Activated CD4-positive, alpha-beta T cell treated with anti-CD3 and anti-CD28 coated beads, Interleukin-10, Interleukin-2, amounts not matched to agents 100 ng/mL and 50 ng/mL, durations not matched to agents 16 hours and 8 hours (primary cell): ENCODE results near the gene NOTCH4.
"Not testable (repeated sequence)": the region's sequence is repeated elsewhere in the genome, so short reads cannot be mapped to it uniquely, and the experiment has no call there.

Source experiments
- DNase-seq: peaks from one replicate; pipeline ENCODE4 v3.0.0-alpha.2; 2020

NOTCH4 gene

DNA sequence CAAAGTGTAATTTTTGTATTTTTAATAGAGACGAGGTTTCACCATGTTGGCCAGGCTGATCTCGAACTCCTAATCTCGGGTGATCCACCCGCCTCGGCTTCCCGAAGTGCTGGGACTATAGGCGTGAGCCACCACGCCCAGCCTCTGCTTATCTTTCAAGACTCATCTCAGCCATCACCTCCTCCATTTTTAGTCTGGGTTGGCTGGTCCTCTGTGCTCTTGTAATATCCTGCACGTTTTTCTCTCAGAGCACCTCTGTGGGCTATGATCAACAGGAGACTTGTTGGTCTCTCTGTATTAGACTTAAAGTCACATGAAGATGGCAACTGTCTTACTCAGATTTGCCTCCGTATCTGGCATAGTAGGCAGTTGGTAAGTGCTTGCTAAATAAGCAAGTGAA, 7.6 kb downstream of the NOTCH4 start:
- DNase-seq = no peak

DNA sequence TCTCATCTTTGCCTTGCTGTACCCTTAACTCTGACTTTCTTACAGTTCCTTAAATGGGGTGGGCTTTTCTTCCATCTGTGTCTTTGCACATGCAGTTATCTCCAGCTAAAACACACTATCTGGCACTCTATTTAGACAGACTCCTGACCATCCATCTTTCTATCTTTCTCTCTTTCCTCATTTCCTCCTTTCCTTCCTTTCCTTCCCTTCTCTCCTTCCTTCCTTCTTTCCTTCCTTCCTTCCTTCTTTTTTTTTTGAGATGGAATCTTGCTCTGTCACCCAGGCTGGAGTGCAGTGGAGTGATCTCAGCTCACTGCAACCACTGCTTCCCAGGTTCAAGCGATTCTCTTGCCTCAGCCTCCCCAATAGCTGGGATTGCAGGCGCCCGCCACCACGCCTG, 8.2 kb downstream of the NOTCH4 start:
- no peak for DNase-seq

DNA sequence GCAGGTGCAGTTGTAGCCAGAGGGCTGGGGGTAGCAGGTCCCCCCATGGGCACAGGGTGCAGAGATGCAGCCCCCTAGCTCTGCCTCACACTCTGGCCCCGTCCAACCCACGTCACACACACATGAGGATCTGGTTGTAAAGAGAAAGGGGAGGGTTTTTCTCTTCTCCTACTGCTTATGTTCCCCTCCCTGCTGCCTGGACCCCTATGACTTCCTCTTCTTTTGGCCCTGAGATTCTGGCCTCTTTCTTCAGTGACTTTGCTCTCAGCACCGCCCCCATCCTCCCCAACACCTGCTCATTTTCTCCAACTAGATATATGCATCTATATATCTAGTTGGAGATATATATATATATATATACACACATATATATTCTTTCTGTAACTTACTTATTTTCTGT, 9.7 kb downstream of the NOTCH4 start:
- no peak for DNase-seq

DNA sequence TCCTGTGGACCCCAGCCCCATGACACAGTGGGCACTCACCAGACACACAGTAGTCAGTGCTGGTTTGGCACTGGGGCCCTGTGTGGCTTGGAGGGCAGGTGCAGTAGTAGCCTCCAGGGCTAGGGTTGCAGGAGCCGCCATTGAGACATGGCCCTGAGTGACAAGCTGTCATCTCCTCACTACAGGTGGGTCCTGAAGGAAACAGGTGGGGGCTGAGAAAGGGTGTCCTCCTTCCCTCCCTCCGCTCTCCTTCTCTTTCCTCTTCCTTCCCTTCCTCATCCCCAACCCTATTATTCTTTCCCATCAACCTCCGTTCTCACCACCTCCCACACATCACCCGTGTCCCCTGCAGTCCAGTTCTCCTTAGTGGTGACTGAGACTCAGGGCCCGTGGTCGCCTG, 10.2 kb downstream of the NOTCH4 start:
- DNase-seq = no peak

DNA sequence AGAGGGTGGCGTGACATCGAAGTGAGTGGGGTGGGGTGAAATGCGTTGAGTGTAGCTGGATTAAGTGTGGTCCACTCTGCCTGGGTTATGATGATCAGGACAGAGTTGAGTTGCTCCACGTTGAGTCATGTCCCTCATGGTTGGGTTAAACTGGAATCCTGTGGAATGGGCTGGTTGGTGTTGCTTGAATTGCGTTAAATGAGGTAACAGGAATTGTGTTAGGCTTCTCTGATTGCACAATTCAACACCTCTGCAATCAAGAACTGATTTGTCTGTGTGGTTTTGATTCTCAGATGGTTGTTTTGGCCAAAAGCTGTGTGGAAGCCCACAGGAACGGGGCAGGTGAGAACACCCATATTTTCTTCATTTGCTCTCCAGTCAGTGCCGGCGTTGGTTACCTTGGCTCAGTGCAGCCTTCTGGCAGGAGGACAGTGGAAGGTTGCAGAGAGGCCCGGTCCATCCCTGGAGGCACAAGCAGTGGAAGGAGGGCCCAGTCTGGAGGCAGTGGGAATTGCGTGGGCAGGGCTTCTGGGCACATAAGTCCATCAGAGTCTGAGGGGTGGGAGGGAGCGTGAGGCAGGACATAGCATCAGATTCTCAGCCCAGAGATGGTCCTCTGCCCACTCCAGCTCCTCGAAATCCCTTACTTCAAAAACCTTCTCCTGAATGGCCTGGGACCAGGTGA, 11.6 kb downstream of the NOTCH4 start:
- DNase-seq = no peak

DNA sequence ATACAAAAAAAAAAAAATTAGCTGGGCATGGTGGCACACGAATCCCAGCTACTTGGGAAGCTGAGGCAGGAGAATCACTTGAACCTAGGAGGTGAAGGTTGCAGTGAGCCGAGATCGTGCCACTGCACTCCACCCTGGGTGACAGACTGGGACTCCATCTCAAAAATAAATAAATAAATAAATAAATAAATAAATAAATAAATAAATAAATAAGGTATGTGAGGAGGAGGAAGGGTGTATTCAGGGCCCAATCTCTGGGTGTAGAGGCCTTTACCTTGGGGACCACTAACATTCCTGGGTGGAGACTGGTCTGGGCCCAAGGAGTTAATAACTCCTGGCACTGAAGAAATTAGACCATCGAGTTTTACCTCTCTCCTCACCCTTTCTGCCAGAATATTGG, 12.4 kb downstream of the NOTCH4 start:
- DNase-seq = not testable (repeated sequence)

DNA sequence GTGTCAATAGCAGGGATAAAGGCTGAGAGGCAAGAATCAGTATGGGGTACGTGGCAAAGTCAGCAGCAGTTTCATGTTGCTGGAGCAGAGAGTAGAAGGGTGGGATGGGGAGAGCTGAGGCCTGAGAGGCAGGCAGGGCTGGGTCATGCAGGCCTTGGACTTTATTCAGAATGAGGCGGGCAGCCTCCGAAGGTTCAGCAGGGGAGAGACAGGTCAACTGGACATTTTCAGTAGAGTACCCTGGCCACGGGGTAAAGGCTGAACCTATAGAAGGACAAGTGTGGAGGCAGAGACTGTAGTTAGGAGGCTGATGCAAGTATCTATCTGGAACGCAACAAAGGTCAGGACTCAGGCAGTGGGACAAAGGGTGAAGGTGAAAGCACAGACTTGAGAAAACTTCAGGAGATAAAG, 13.7 kb downstream of the NOTCH4 start:
- no peak for DNase-seq

DNA sequence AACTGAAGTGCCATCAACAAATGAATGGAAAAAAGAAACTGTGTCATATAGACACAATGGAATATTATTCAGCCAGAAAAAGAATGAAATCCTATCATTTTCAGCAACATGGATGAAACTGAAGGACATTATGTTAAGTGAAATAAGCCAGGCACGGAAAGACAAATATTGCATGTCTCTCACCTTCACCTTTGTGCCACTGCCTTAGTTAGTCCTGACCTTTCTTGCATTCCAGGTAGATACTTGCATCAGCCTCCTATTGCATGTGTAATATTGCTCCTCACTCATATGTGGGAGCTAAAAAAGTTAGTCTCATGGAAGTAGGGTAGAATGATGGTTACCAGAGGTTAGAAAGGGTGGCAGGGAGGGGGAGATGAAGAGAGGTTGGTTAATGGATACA, 14.9 kb downstream of the NOTCH4 start:
- DNase-seq = no peak

DNA sequence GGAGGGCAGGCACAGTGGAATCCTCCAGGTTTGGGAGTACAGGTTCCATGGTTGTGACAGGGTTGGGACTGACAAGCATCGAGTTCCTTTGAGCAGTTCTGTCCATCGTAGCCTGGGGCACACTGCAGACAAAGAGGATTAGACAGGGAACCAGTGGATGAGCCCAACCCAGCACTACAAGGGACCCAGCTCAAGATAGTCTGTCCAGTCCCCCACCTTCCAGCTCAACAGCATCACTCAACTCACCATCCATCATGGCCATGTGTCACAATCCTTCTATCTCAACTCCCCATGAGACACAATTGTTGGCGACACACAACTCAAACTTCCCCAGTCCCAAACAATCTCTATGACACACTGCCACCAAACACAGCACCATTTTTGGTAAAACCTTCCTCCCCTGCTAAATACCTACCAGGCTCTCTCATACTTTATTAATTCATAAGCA, 19.6 kb downstream of the NOTCH4 start:
- no peak for DNase-seq

DNA sequence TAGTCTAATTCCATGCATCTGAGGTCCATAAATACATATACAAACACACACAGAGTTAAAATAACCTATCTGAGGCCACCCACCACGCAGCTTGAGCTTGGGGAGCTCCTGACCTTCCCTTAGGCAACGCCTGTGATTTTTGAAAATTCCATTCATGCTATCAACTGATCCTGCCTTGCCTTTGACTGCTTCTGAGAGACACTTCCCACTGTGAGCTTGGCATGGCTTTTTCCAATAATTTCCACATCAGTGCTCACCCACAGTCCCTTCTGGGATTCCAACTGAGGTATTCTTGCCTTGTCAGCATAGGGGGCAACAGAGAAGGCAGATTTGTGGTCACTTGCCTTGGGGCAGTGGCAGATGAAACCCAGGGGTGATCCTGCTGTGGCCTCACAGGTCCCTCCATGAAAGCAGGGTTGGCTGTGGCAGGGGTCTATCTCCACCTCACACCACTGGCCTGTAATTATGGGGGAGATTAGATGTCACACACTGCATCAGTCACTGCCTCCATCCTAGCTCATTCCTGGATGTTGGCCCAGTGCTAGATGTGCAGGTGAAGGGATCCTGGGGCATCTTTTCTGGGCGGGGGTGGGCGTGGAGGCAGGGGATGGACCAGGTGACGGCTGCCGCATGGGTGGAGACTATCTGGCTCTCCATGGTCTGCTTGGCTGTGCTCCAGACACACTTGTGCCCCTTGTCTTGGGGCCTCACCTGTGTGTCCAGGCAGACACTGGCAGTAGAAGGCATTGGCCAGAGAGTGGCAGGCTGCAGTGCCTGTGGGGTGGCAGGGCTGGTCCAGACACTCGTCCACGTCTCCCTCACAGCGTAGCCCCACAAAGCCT, 20.2 kb downstream of the NOTCH4 start:
- no peak for DNase-seq

DNA sequence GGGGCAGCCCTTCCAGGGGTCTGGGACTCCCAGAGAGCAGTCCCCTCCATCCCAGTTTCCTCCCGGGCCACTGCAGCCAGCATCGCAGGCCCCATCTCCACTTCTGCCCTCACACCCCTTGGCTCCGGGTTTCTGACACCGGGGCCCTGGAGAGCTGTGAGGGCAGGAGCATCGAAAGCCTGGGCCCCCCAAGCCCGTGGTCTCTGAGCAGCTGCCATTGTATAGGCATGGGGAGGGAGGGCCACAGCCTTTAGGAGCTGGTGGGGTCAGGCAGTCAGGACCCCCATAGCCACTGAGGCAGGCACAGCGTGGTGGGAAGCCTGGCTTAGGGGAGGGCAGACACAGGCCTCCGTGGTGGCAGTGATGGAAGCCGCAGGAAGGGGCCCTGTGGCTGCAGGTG, 21.7 kb downstream of the NOTCH4 start:
- DNase-seq = no peak

DNA sequence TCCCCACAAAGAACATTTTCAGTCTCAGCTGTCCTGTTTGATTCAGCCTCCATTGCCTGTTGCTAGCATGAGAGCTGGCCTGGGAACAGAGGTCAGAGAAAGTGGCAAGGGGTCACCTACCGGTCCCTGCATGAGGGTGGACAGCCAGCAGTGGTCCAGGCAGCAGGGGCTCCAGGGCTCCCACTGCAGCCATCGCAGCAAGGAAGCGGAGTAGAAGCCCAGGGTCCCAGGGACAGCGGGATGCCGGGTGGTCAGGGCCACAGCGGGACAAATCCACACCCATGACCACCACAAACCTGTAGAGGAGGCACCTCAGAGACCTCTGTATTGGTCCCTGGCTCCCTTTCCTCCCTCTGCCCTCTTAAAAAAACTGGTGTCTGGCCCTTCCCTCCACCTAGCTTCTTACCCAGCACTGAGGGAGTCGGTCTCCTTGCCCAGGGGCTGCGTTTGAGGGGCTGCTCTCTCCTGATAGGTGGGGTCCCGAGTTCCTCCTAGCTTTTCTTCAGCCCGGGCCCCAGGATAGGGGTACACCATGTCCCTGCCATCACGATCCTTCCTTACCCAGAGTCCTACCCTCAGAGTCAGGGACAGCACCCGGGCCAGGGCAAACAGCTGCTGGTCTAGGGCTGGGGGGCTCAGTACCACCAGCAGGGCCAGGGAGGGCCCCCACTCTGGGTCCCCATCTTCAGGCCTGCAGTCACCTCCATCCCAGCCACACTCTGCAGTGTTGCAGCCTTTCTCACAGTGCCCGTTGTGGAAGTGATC, 23.0 kb downstream of the NOTCH4 start:
- DNase-seq = no peak

DNA sequence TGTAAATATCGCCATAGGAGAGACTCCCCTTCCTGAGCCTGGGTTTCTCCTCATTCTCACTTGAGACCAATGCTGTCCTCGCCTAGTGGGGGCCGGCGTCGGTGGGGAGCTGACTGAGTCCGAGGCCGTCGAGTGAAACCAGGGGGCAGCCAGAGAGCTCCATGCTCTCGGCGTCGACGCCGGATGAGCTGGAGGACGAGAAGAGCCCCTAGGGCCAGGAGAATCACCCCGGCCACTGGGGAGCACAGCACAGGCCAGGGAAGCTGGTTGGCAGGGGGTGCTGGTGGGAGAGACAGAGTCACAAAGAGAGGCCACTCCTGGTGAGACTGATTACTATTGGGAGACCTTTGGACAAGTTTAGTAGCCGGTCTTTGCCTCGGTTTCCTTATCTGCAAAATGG, 25.0 kb downstream of the NOTCH4 start:
- DNase-seq = no peak

DNA sequence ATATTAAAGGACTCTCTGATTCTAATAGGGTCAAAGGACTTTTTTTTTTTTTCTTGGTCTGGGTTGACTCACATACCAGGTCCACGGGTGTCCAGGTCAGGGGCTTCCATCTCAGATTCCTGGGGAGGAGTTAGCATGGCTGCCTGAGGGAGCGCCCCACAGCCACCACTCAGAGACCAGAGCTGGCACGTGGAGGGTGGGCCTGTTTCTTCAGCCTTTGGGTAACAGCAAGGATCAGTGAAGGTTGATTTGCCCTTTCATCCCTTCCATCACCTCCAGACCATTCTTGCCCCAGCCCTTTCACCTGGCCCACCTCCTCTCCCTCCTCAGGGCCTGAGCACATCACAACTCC, 25.5 kb downstream of the NOTCH4 start:
- DNase-seq = no peak

DNA sequence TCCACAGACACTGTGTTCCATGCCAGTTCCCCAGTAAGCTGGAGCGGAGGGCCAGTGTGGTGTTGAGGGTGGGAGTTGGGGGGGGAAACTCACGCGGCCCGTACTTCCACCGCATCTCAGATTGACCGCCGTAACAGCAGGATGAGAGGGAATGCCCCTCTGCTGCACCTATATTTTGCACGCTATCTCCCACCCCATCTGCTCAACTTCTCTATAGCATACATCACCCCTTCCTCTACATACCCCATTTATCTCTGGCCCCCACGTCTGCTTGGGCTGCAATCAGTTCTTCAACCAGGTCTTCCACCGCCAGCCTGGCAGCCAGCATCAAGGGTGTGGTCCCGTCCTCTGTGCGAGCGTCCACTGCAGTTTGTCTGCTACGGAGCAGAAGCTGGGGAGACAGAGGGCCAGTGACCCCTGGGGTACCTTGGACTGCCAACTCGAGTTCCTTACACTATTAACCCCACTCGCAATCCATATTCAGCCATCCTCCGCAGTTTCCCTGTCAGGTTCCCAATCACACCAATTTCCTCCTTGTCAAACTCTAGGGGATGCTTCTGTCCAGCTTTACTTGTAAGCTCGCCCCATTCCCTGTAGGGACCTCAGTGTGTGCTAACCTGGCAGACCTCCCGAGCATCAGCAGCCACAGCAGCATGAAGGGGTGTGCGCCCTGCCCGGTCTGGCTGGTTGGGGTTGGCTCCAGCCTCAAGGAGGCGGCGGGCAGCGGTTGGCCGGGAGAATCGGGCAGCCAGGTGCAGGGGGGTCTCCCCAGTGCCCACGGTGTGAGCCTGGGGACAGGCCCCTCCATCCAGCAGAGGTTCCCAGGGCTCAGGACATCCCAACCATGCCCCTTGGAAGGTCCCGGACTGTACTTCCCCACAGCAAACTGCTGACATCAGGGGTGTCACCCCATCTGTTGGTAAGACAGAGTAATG, 26.9 kb downstream of the NOTCH4 start:
- no peak for DNase-seq

DNA sequence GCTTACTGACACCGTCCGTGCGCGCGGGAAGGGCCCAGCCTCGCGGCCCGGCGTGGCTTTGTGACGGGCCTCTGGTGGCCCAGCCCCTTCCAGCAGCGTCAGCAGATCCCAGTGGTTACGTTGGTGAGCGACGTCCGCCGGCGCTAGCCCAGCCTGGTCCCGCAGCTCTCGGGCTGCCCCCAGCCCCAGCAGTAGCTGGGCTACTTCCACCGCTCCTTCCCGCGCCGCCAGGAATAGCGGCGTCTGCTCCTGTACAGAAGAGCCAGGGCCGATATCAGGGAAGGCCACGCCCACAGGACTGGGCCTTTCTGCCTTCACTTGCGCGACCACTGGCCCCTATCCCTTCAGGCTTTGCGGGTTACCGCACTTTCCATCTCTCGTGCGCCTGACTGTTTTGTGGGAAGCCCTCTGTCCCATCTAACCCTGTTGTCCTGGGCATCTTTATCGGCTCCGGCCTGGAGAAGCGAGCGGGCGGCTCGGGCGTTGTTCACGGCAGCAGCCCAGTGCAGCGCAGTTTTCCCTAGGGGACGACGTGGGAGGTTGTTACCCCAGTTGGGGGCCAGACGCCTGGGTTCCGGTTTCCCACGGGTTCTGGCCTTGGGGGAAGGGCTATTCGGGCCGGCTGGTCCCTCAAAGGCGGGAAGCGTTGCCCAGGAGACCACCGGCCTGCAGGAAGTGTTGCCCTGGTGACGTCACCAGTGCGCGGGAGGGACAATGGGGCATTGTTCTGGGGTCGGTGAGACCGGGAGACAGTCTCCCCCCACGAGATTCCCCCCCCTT, 27.8 kb downstream of the NOTCH4 start:
- DNase-seq = peak; percentile 79

DNA sequence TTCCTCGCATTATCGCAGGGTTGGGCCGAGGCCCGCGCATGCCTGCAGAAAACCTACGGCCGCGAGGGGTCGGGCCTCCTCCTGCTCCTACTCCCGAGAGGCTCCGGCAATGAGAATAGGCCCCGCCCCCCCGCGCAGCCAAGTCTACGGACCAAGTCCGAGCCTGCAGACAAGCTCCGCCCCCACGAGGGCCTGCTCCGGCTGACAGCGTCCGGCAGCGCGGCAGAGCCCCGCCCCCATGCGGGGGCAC, 28.3 kb downstream of the NOTCH4 start:
- peak; percentile 100 for DNase-seq

DNA sequence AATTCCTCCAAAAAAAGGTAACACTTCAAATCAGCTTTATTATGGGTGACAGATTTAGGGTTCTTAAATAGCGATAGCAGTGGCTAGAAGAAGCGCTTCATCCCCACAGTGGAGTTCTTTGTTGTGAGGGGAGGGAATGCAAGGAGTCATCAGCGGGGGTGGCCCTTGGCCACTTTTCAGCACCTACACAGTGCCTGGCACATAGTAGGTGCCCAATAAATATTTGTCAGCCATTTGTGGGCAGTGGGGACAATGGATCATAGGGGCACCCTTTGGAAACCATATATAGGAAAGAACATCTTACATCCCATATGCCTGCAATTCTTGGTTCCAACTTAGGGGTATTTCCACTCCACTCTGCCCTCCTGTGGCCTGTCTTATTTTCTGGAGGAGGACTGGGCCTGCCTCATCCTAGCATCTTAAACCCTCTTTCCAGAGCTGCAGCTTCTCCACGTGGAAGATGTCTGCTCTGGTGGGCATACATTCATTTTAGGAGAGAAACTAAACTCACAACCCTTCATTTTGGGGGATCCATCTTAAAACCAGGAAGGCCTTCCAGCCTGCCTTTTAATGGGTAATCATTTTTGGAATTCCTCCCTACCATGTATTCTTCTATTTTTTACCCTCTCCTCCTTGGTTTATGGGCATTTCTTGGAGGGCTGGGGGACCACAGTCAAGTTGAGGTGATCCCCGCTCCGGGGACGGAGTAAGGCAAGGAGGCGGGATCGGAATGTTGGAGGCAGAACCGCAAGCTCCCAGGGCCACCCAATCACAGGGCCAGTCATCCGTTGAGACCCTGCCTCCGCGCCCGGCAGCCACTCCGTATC, 28.8 kb downstream of the NOTCH4 start:
- DNase-seq = peak; percentile 57

DNA sequence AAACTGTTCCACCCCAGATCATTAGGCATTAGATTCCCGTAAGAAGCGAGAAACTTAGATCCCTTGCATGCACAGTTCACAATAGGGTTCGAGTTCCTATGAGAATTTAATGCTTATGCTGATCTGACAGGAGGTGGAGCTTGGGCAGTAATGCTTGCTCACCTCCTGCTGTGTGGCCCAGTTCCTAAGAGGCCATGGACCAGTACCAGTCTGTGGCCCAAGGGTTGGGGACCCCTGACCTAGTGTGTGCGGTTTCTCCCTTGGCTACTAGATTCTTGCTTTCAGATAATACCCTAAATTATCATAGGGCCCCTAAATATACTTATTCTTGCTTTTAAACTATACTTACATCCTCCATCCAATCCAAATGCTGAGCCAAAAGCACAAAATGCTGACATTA, 29.5 kb downstream of the NOTCH4 start:
- DNase-seq = no peak

DNA sequence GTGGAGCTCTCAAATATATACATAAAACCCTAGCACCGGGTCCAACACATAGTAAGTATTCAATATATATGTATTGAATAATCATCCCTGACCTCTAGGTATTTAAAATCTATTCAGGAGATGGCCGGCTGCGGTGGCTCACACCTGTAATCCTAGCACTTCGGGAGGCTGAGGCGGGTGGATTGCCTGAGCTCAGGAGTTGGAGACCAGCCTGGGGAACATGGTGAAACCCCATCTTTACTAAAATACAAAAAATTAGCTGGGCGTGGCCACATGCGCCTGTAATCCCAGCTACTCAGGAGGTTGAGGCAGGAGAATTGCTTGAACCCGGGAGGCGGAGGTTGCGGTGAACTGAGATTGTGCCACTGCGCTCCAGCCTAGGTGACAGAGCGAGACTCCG, 30.8 kb downstream of the NOTCH4 start:
- DNase-seq = not testable (repeated sequence)

DNA sequence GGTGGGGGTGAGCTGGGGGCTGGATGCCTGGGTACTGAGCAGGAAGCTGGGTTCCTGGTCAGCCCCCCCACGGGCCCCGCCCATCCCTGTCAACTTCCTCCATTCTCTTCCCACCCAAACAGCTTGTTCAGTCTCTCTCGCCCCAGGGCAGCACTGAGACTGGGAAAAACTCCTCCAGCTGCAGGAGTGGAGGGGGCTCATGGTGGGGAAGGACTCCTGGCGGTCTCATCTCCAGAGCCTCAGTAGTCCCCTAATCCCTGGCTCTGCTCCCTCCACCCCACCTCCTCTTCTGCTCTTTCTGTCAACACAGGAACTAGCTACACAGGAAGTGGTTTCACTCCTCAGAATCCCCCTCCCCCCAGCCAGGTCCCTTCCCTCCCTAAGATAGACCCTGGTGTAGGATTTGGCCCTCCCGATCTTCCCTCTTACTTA, 31.2 kb downstream of the NOTCH4 start, which contains the start of gene GPSM3:
Gene GPSM3 (minus strand): TSS at position 36 of the 432 bp plus-strand sequence. CDS start 130 bp downstream, outside the sequence.
- peak; percentile 75 for DNase-seq
